CD4-positive, alpha-beta memory T cell (primary cell): ENCODE measurements around the gene DIP2C. TPM values are rescaled to one million over a fixed set of nuclear protein-coding genes. Genes with fewer than 3 reads are reported as not detected.

Experiments used
- microRNA-seq: library from miRNA; unstranded; fragments of <30 nt; microRNA quantifications from one replicate; pipeline ENCODE4 v1.2.0, GENCODE V29; 2021; ENCODE audit warnings: borderline replicate concordance, borderline number of aligned reads, borderline microRNAs expressed, mixed read lengths
- polyA plus RNA-seq, 2 donors: library from polyadenylated mRNA; unstranded; fragments of 300-500 nt; fragmentation: Illumina TruSeq; gene quantifications; one replicate each; pipeline ENCODE4 v1.2.3, GENCODE V29; 2021
- total RNA-seq, 2 experiments: library from RNA; stranded (reverse); gene quantifications; one replicate each; pipeline ENCODE4 v1.2.3, GENCODE V29; 2021

DIP2C gene
- total and polyA plus RNA-seq, 4 experiments from 2014 or later = 1.1 to 6.0 (median 3.9) TPM

Small RNA genes lying within 50 kb of the gene (microRNA-seq; reads per million reads assigned to microRNA genes)
- gene MIR5699 = not detected

Other genes starting within 250 kb of the DIP2C start
- gene LARP4B, start 242.0 kb upstream of the DIP2C start, total RNA-seq = 10 to 100 TPM; 94.9 to 99.7 TPM
- 10 to 100 TPM; 13.0 to 28.9 TPM for gene LARP4B, start 242.0 kb upstream of the DIP2C start, polyA plus RNA-seq